VCaP (cell line): ENCODE data around the gene ABCC8.

ENCODE experiments used
- H3K27ac ChIP-seq: fragments of 450-650 bp; 2 replicates; pipeline ENCODE4 v1.5.1; 2017
- TF ChIP-seq, protein P1 (sequence below): fragments of 450-650 bp; conservative IDR thresholded peaks from 2 replicates; pipeline ENCODE4 v1.5.1; 2017; ENCODE audit warnings: mild to moderate bottlenecking, moderate library complexity

Gene ABCC8

DNA sequence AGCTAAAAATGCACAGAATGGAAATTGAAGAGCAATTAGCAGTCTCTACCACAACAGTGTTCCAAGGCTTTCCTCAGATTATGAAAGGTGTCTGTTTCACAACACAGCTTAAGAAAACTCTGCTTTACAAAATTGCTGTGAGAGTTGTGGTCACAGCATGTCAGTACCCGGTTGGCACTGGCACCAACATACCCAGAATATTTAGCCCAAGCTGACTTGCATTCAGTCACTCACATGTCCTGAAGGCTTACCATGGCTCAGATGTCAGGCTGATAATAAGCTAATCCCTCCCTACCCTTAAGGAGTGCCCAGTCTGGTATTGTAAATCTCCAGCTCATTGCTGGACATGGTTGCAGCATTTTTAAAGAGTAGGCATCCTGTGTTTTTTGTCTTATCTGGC, 110.2 kb downstream of the ABCC8 start:
- TF ChIP-seq, protein P1, sequence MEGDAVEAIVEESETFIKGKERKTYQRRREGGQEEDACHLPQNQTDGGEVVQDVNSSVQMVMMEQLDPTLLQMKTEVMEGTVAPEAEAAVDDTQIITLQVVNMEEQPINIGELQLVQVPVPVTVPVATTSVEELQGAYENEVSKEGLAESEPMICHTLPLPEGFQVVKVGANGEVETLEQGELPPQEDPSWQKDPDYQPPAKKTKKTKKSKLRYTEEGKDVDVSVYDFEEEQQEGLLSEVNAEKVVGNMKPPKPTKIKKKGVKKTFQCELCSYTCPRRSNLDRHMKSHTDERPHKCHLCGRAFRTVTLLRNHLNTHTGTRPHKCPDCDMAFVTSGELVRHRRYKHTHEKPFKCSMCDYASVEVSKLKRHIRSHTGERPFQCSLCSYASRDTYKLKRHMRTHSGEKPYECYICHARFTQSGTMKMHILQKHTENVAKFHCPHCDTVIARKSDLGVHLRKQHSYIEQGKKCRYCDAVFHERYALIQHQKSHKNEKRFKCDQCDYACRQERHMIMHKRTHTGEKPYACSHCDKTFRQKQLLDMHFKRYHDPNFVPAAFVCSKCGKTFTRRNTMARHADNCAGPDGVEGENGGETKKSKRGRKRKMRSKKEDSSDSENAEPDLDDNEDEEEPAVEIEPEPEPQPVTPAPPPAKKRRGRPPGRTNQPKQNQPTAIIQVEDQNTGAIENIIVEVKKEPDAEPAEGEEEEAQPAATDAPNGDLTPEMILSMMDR, result no peak
- no peak overlapping the region for H3K27ac ChIP-seq

DNA sequence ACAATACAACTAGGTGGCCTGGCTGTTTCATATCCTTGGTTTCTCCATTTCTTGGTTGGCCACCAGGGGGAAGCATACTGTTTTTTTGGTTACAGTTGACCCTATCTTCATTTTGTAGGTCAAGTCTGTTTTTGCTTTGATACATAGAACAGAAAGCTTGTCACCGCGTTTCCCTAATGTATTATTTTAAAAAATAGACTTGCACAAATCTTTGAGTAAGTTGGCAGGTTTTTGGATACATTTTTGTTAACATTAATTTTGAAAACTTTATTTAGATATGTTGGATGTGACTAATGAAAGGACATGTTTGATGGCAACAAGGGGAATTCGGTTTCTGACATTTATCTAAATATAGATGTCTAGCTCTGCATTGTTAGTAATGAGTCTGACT, 122.0 kb downstream of the ABCC8 start:
- H3K27ac ChIP-seq, result peak overlapping the region; percentile 92
- TF ChIP-seq, protein P1, result peak; percentile 81

DNA sequence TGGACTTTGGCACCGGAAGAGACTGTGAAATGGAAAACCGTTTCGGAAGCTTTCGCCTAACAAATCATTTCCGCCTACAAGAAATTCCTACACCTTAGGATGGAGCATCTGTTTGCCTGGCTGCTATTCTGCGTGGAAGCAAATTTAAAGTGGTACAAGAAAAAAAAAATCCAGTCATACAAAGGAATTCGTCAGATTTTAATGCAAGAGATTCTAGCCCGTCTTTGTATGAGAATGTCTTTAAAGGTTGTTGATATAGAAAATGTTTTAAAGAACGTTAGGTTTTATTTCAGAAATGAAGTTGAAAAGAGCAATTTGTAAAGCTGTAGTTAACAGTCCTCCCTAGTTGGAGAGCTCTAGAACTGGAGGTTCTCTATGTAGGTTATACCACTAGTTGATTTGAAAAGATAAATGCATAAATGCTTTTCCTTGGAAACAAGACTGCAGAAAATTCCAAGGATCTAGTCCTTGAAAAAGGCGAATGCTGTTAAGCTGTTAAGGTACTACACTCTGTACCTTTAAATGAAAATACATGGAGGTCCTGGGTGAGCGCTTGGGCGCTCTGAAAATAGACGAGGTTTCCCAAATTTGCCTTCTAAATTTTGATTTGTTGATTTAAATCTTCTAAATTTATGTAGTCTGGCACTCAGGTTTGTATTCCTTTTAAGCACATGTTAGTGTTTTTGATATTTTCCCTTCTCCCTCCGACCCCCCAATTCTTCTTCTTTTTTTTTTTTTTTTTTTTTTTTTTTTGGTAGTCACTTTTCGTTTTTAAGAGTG, 122.6 kb downstream of the ABCC8 start:
- TF ChIP-seq, protein P1, result no peak
- peak overlapping the region; percentile 92 for H3K27ac ChIP-seq

DNA sequence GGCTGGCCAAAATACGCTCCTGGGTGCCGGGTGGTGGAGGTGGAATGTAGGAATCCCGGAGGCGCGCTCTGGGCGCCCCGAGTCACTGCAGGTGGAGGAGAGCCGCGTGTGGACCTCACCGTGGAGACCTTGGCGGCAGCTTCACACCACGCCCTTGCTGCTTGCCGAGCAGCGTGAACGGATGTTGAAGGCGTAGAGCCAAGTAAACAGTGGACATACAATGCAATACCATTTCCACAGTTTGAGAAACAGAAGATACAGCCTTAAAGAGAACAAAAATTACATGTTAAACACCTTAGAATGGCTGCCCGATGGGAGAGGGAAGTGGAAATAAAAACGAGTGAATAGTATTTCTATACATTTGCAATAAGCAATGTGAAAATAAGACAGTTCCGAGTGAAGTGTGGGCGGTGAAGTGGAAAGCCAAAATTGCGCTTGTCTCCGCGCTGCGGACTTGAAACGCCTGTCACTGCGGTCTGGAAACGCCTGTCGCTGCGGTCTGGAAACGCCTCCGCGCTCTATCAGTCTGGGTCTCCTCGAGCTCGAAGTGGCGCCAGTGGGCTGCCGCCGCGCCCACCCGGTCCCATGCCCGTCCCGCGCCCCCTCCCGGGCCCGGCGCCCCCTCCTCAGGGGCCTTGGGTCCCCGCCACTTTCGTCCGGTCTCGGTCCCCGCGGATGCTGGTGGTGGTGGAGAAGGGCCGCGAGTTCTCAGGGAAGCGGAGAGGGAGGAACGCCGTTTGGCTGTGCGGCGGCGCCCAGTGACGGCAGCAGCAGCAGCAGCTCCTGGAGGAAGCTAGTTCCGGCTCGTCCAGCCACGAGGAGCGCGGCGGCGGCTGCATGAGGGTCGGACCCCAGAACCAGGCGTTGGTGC, 123.5 kb downstream of the ABCC8 start:
- TF ChIP-seq, protein P1, result no peak
- H3K27ac ChIP-seq, result peak overlapping the region; percentile 92

DNA sequence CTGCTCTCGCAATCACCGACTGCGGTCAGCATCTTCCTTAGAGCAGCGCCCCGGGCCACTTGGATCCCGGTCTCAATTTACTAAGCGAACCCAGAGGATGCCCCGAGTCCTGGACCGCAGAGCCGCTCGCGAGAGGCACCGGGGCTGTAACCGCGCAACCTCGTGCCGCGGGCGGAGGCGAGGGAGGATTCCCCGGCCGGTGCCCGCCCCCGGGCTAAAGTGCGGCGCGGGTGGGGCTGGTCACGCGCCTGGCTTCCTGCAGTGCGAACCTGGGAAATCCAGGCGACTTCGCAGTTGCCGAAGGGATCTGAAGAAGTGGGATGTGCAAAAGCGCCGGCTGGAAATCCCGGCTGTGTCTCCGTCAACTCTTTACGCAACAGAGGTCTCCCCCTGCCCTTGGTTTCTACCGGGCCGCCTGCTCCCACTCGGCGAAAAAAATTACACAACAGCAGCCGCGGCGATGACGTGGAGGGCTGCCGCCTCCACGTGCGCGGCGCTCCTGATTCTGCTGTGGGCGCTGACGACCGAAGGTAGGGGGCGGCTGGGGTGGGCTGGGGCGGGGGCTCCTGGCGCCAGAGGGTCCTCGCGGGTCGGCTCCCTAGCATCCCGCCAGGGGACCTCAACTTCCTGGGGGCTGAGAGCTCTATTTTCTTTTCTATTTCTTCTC, 125.0 kb downstream of the ABCC8 start, which contains the start of gene NCR3LG1:
TSS of gene NCR3LG1 (plus strand) at position 291 of the 667 bp plus-strand sequence. CDS start at position 461, 170 bp downstream.
- peak within 1 kb of the TSS; percentile 92 for H3K27ac ChIP-seq
- TF ChIP-seq, protein P1, result no peak

DNA sequence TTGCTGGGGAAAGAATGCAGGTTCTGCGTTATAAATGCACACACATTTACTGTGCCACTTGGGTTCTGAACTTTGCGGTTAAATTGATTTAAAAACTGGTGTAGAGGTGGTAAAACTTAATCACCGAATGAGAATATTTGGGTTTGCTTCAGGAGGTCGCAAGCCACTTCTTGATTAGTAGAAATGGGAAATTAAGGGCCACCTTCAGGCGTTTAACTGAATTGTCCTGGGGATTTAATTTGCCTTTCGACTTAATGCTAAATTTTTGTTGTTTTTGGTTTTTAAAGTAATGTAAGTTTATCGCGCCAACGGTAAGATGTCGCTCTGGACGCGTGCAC, 125.5 kb downstream of the ABCC8 start:
- TF ChIP-seq, protein P1, result no peak
- peak overlapping the region; percentile 92 for H3K27ac ChIP-seq
